GM18505 (cell line): Measurements from ENCODE around the gene ELFN2.

Experiments used
- ATAC-seq: cut with Tn5 transposase; IDR thresholded peaks from one replicate; pipeline ENCODE4 v1.9.1; 2021; ENCODE audit not compliant: unreplicated experiment
- POLR2A ChIP-seq: IDR thresholded peaks from 4 replicates; pipeline ENCODE4 v1.6.1; 2011; ENCODE audit warnings: borderline replicate concordance; ENCODE audit not compliant: insufficient read depth, insufficient read length; ENCODE audit errors: extremely low read depth

Gene ELFN2

DNA sequence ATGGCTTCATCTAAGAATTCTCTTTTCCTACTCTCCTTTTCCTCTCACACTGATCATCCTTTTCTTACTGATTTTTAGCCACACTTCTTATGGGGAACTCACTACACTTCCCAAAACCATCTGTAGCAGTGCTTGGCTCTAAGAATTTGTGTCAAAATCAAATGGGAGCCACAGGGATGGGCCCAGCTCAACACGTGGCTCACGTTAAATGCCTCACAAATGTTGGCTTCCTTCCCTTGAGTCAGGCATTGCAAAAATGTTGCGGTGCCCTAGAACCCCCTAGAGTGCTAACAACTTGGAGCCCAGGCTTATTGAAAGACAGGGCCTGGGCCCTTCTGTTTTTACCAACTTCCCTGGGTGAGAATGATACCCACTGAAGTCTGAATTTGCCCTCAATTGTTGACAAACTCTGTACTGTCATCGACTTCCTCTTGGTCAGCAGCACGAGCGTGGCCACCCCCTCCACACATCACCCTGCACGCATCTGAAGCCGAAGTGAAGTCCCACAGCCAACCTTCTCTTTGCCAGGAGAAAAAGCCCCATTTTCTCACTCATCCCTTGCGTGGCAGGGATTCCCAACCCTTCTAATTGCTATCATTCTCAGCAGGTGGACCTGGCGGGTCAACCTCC is 69.7 kb downstream of the ELFN2 start:
- TF ChIP-seq POLR2A: no peak
- ATAC-seq: no peak

DNA sequence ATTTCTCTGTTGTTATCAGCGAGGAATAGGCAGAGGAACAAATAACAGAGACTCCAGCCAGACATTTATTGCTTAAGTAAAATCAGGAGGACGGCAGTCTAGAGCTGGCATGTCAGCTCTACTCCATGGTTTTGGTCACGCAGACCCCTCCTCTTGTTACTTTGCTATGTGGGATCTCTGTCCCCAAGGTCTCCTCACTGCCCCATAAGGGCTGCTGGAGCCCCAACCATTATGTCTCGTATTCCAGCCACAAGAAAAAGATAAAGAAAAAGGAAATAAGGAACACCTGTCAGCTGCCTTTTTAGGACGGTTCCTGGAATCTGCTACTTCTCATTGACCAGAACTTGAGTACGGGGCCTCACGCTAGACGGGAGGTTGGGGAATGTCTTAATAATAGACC is 70.4 kb downstream of the ELFN2 start:
- no peak for TF ChIP-seq POLR2A
- no peak for ATAC-seq

DNA sequence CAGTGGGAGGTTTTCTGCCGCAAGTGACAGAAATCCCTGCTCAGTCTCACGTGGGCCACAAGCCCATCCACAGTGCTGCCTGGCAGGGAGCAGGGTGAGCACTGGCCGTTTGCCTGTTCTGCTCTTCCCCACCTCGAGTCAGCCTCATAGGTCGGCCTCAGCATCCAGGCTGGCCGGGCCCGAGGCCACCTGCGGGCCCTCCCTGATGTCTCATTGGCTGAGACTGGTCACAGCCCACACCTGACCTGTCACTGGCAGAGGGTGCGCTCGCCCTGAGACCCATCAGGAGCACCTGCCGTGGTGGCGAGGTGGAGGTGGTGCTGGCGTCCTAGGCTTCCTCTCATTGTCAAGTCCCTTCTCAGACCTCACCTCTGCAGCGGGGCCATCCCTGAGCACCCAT is 72.1 kb downstream of the ELFN2 start:
- no peak for TF ChIP-seq POLR2A
- no peak for ATAC-seq

DNA sequence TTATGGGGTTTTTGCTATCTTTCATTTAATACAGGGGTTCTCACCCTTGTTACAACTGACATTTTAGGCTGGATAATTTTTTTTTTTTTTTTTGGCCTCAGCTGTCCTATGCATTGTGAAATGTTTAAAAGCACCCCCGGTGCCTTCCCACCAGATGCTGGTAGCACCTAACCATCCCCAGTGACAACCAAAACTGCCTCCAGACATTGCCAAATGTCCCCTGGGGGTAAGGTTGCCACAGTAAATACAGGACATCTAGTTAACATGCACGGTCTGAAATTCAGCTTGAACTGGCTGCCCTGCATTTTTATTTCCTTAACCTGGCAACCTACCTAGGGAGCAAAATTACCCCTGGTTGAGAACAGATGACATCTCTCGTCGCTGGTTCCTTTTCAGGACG is 72.6 kb downstream of the ELFN2 start:
- no peak for ATAC-seq
- no peak for TF ChIP-seq POLR2A

DNA sequence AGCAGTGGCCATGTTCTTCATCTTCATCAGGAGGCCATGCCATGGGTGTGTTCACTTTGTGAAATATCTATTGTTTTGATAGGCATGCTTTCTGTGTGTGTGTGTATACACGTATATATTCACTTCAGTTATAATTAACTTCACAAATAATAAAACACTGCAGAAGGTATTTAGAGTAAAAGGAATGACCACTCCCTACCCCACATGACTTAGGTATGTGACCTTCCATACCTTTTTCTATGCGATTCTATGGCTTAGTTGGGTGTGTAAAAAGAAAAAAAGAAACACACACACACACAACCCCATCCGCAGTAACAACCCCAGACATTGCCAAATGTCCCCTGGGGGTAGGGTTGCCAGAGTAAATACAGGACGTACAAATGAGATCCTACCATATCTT is 73.0 kb downstream of the ELFN2 start:
- no peak for ATAC-seq
- no peak for TF ChIP-seq POLR2A

DNA sequence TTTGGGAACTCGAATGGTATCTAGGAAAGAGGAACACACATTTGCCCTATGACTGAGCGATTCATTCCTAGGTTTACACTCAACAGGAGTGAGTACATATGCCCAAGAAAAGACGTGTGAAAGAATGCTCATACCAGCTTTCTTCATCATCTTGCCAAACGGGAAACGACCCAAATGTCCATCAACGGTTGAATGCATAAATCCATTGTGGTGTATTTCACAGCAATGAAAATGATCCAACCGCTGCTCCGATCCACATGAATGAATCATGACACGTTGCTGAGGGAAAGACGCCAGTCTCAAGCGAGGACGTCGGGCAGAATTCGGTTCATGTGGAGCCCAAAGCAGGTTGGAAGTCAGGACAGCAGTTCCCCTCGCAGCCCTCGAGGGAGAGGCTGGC is 73.4 kb downstream of the ELFN2 start:
- no peak for ATAC-seq
- TF ChIP-seq POLR2A: no peak

DNA sequence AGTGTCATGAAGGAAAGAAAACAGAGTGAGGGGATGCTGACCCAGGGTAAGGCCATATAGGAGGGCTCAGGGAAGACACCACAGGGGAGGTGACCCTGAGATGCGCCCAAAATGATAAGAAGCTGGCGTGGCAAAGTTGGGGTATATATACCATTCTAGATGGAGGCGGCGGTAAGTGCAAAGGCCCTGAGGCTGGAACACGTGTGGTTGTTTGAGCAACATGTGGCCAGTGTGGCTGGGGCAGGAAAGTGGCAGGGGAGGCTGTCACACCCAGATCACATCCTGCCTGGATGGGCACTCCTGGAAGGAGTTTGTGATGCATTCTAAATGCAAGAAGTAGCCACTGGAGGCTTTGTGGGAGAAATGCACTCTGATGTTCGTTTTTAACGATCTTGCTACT is 74.8 kb downstream of the ELFN2 start:
- ATAC-seq: no peak
- no peak for TF ChIP-seq POLR2A

DNA sequence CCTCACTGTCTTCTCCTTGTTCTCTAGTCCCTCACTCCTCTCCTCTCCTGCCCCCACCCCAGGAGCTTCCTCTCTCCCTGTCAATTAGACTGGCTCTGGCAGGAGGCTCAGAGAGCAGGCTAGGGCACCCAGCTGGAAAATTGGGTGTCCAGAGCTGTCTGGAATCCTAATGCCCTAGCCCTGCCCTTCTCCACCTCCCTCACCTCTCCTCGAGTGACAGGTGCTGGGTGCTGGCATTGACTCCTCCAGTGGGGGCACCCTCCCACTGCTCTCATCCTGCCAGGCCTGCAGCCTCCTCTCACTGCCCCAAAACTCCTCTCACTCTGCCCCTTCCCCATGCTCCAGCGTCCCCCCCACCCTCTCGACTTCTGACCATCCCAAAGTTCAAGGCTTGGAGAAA is 76.0 kb downstream of the ELFN2 start:
- no peak for ATAC-seq
- no peak for TF ChIP-seq POLR2A

DNA sequence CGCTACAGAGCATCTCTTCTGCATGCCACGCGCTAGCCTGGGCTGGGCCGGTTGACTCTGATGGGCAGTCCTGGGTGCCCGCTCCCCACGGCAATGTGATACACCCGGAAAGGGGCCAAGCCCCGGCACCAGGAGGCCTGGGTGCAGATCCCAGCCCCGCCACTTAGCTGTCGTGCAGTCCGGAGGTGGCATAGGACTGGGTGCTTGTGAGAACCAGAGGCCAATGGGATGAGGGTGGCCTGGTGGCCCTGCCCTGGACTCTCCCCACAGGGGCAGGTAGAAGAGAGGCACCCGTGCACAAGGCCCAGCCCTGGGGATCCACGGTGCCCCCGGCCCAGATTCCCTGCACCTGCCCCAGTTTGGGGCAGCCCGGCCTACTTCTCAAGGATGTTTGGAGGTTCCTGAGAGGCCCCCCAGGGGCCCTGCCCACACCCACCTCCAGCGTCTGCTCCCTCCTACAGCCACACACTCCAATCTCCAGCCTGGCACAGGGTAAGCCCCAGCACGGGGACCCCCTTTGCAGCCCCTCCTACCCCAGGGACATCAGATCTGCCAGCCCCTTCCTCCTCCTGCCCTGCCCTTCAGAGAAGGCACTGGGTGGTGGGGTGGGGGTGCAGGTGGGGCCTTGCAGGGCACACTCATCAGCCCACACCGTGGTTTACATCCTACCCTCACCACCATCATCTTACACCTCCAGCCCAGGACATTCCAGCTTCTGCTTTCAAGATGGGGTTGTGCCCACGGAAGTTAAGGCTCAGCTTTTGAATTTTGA is 78.0 kb downstream of the ELFN2 start:
- TF ChIP-seq POLR2A: no peak
- no peak for ATAC-seq

DNA sequence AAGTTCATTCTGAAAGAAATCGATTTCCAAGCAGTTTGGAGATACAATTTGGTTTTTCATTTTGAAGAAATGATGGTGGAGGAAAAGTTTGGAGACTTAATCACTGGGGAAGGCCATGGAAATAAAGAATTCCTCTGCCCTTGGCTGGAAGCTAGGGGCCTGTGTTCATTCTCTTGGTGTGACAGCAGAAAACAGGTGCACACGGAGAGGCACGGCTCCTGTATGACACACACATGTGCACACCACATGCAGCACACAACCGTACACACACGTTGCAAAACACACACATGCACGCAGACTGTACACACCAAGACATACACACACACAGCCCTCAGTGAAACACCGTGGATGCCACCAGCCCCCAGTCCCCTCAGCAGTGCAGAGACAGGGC is 80.8 kb downstream of the ELFN2 start:
- no peak for ATAC-seq
- TF ChIP-seq POLR2A: no peak

DNA sequence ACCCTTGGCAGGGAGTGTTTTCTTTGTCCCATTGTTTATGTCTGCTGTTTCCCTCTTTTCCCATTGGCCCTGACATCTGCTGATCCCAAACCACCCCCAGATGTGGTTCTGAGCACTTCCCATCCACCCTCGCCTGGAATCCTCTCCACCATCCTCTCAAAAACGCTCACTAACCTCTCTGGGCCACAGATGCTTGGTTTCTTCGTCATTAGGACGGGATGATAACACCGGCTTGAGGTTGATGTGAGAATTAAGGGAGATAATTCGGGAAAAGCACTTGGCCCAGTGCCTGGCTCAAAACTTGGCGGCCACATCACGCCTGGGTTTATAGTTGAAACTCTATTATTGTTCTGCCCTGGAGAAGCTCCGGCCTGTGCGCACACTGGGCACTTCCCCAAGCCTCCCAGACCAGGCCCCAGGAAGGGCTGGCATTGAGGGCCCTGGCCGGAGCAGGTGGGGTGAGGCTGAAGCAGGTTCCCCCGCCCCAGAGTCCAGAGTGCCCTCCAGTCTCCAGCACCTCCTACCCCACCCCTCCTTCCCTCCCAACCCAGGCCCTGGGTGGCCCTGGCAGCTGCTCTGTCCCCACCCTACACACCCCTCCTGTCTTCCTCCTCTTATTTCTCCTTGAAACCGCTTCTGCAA is 81.3 kb downstream of the ELFN2 start:
- no peak for ATAC-seq
- no peak for TF ChIP-seq POLR2A

DNA sequence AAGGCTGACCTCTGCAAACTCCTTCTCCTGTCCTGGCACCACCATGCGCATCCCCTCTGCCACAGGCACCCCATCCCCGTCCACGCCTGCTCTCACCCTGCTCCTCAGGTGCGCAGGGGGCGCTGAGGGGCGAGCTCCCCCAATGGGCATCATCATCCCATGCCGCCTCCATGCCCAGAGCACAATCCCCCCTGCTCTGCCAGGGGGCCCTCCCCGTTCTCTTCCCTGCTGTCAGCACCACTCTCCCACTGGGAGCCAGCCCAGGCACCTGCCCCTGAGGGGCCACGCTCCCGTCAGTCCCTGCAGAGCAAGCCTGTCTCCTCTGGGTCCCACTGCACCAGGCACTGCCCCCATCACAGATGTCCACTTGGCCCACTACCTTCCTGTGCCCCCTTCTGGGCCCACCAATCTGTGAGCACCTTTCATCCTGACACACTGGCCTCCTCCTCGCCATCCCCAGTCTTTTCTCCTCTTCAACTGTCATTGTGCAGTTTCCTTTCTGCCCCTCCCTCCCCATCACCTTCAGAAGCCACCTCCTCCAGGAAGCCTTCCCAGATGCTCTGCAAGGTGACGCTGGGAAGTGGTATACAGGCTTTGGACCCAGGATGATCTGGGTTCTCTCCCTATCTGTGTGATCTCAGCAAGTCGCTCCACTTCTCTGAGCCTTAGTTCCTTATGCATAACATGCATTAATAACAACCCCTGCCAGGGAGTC is 82.4 kb downstream of the ELFN2 start:
- TF ChIP-seq POLR2A: no peak
- no peak for ATAC-seq

DNA sequence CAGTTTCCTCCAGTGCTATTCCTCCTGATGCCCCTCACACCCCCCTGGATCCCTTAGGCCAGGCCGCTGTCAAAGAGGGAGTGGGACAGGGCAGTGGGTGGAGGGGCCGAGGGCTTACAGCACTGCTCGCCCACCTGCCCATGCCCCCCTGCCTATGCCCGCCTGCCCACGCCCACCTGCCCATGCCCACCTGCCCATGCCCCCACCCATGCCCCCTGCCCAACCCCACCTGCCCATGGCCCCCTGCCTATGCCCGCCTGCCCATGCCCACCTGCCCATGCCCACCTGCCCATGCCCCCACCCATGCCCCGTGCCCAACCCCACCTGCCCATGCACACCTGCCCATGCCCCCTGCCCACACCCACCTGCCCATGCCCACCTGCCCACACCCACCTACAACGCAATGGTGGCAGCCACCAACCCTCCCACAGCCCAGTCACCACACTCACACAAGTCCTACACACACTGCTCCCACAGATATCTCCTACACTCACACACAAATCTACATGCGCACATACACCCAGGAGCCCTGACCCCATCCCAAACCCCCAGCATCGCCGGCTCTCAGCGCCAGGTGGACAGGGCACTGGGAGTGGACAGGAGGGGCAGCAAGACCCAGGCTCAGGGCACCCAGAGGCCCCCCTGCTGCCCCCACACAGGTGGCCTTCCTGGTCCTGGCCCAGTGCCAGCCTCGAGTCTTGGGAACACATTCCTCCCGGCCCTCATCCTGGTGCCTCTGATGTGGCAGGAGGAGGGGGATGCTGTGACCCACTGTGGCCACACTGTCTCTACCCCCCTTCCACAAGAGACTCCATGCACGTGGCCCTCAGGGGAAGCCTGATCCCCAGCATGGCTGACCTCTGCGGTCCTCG is 83.2 kb downstream of the ELFN2 start:
- TF ChIP-seq POLR2A: no peak
- no peak for ATAC-seq

DNA sequence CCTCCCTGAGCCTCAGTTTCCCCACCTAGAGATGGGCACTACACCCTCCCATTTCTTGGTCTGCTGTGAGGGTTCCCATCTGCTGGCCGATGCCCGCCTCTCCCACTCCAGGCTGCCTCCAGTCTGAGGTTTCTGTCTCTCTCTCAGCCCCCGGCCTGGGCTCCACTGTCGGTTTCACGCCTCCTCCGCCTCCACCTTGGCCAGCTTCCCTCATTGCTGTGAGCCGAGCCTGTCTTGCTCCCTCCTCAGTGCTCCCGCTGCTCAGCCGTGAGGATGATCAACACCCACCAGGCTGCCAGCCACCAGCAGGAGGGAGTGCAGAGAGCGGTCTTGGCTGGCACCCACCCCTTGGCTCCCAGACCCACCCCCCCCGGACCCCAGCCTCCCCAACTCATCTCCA is 83.9 kb downstream of the ELFN2 start:
- TF ChIP-seq POLR2A: no peak
- ATAC-seq: no peak

DNA sequence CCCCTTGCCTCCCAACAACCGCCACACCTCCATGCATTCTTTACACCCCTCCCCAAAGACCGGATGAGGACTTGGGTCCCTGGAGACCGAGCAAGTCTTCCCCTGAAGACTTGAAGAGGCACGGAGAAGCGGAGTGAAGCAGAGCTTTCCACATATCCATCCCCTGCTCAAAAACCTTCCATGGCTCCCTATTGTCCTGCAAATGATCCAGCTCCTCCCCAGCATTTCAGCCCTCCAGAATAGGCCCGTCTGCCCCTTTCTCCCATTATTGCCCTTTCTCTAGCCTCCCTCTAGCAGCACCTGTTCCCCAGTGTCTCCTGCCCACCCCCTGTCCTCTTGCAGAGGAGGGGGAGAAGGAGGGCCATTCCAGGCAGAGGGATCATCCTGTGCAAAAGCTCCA is 85.2 kb downstream of the ELFN2 start:
- TF ChIP-seq POLR2A: no peak

More for the DNA sequence above, 85.2 kb downstream of the ELFN2 start:
- no peak for ATAC-seq
